Stimulated activated CD8-positive, alpha-beta memory T cell treated with anti-CD3 and anti-CD28 coated beads, Interleukin-2, amount 100 ng/mL, for 48 hours (primary cell): ENCODE results near the gene SNX32.
"Not testable (repeated sequence)": the region's sequence is repeated elsewhere in the genome, so short reads cannot be mapped to it uniquely, and the experiment has no call there.

Source experiments
- DNase-seq, 2 donors: peaks; one replicate each; pipeline ENCODE4 v3.0.0-alpha.2; 2020; ENCODE audit warnings: low read depth in 2 of 2

The SNX32 gene

DNA sequence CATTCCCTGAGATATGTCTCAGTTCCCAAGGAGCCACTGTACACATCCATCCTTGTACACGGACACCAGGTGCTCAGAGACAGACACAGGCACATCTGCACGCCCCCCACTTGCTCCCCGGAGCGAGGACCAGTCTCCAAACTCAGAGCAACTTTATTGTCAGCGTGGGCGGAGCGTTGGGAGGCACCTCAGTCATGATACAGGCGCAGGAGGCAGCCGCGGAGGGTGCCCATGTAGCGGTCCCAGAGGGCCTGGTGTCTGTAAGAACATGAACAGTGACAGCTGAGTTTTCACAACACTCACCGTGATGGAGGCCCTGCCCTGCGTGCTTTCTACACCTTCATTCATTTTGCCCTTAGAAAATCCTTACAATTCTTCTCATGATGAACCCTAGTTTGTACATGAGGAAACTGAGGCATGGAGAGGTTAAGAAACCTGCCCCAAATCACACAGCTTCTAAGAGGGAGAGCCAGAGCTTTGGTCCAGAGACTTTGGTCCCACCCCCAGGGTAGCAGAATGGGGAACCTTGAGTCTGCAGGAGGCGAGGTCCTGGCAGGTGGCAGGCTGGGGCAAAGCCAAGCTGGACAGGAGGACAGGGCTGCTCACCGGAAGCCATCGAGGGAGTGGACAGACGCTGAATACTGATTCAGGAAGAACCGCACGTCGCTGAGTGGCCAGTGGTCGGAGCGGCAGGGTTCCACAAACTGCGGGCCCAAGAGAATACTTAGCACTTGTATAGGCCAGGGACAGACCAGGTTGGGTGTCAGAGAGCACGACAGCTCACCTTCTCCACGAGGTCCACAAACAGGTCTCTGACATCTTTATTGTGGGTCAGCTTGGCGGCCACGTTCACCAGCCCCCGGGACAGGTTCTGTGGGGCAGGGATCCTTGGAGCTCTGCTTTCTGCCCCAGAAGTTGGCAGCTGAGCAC is 50.3 kb downstream of the SNX32 start:
- DNase-seq, result no peak

DNA sequence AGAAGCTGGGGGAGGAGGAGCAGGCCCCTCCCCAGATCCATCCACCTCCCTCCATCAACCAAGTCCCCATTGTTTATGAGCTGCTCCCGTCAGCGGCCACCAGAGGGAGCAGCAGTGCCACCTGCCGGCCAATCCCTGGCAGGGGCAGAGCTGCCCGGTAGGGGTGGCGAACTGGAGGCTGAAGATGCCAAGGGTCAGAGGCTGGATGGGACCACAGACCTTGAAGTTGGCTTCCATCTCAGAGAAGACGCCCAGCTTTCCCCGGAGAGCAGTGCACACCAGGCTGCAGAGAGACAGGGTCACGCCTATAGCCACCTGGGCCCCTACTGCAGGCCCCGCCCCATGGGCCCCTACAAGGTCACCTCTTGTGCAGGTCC is 50.9 kb downstream of the SNX32 start:
- peak; percentile 71 to 73 for DNase-seq

DNA sequence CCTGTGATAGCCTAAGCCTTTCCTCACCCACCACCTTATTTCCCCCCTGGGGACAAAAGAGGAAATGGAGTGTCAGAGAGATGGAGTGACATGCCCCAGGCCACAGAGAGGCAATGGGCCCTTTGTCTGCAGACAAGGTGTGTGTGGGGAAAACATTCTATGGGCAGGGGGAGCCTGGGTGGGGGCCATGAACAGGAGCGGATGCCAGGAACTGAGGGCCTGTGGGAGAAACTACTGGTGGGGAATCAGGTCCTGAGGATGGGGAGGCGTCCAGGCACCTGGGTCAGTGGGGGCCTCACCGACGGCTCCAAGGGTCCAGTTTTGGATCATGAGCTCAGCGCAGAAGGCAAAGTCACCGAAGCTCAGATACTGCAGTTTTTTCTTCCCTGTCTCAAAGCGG is 51.5 kb downstream of the SNX32 start:
- DNase-seq, result no peak

DNA sequence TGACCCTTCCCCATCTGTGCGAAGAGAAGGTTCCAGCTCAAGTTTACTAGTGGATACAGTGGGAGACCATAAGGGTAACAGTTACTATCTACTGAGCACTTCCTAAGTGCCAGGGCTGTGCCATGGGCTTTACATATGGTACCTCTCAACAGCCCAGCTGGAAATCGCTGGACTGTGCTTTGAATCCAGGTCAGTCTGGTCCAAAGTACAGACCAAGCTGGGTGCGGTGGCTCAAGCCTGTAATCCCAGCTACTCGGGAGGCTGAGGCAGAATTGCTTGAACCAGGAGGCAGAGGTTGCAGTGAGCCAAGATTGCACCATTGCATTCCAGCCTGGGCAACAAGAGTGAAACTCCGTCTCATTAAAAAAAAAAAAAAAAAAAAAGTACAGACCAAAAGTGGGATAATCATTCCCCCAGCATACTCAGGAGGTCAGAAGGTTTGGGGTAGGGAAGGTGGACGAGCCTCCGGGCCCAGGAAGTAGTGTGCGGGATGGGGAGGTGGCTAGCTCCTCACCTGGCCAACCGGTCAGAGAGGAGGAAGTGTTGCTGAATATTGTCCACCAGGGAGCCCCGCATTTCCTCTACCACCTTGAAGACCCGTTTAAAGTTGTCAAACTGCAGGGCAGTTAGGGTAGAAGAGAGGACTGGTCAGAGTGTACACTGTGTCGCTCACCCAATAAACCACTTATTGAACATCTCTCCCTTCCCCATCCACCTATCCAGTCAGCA is 52.2 kb downstream of the SNX32 start:
- DNase-seq, result no peak

DNA sequence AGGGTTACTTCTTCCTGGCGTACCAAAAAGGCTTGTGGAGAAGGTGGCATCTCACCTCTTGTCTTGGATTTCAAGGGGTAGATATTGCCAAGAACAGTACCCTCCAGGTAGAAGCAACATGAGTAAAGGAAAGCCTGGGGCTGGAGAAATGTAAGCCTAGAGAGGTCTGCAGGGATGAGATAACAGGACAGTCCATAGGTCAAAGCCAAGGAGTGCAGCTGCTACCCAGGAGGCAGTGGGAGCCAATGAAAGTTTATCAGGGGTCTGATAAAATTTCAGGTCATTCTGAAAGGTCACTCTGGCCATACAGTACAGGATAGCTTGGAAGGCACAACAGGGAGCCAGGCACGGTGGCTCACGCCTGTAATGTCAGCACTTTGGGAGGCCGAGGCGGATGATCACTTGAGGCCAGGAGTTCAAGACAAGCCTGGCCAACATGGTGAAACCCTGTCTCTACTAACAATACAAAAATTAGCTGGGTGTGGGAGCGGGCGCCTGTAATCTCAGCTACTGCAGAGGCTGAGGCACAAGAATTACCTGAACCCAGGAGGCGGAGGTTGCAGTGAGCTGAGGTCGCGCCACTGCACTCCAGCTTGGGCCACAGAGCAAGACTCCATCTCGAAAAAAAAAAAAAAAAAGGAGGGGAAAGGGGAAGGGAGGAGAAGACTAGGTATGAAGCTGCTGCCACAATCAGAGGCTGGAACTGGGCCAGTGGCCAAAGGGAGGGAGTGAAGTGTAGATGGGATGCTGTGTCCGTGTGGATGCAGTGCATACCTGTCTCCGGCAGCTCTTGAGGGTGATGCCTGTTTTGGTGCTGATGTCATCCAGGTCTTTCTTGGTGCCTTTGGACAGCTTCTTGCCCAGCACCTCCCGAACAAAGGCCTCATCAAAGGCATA is 53.3 kb downstream of the SNX32 start:
- DNase-seq, result no peak

DNA sequence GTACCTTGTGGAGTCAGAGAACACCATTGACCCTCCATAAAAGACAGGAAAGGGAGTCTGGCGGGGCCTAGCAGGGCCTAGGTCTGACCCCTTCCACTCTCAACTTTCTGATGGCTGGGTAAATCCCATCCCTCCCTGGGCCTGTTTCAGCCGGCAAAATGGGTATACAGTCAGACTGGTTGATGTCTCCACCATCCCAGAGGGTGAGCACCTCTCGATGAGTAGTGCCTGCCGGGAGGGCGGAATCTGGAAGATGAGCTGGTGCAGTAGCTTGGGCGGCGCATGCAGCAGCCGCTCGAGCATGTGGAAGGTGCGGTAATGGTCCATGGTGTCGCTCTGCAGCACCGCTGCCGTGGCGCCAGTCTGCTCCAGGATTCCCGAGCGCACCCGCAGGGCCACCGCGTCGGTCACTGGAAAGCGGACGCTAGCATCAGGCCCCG is 54.0 kb downstream of the SNX32 start:
- DNase-seq, result no peak

DNA sequence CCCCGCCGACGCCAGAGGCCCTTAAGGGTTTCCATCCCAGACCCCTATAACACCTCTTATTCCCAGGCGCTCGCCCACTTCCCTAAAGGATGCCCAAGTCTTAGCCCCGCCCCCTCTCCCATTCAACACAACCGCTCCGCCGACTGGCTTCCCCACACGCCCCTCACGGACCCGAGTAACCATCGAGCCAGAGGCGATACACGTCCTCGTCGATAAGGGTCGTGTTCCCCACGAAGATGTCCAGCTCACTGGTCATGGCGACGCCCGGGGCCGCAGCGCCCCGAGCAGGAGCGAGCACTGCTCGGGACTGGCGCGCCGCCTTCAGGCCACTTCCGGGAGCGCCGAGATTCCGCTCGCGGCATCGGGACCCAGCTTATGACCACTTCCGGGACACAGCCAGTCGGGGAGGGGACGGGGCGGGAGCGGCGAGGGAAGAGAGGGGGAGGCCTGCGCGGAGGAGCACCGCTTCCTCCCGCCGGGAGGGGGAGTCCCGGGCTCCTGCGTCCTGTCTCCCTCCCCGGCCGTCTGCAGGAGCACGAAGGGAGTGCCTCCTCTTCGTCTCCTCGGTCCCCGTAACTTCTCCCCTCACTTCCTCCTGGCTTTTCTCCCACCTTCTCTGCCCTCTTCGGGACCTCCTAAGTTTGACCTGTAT is 54.5 kb downstream of the SNX32 start, which contains the start of gene FIBP:
Gene FIBP (minus strand): TSS at position 309 of the 652 bp plus-strand sequence. CDS start 53 bp downstream, at position 256.
- DNase-seq, result peak; percentile 95 to 97

DNA sequence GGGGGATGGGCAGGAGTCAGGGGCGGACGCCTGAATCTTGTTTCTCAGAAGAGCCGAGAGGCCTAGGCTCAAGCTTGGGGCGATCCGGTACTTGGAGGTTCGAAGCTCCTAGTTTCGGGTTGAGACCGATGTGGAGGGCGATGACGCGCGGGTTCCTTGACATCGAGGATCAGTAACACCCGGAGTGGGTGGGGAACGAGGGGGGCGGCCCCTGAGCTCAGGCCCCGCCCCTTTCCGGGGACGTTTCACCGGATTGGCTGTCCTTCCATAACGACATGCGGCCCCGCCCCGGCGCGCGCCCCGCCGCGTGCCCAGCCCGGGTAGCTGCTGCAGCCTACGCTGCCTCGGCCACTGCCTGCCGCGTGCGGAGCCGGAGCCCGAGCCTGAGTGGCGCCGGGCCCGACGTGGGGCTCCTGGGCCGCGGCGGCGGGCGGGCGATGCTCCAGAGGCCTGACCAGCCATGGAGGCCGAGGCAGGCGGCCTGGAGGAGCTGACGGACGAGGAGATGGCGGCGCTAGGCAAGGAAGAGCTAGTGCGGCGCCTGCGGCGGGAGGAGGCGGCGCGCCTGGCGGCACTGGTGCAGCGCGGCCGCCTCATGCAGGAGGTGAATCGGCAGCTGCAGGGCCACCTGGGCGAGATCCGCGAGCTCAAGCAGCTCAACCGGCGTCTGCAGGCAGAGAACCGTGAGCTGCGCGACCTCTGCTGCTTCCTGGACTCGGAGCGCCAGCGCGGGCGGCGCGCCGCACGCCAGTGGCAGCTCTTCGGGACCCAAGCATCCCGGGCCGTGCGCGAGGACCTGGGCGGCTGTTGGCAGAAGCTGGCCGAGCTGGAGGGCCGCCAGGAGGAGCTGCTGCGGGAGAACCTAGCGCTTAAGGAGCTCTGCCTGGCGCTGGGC is 56.8 kb downstream of the SNX32 start, which contains the start of gene CCDC85B:
Gene CCDC85B (plus strand): TSS at position 350 of the 895 bp plus-strand sequence. CDS start 111 bp downstream, at position 461.
- DNase-seq, result peak; percentile 99

DNA sequence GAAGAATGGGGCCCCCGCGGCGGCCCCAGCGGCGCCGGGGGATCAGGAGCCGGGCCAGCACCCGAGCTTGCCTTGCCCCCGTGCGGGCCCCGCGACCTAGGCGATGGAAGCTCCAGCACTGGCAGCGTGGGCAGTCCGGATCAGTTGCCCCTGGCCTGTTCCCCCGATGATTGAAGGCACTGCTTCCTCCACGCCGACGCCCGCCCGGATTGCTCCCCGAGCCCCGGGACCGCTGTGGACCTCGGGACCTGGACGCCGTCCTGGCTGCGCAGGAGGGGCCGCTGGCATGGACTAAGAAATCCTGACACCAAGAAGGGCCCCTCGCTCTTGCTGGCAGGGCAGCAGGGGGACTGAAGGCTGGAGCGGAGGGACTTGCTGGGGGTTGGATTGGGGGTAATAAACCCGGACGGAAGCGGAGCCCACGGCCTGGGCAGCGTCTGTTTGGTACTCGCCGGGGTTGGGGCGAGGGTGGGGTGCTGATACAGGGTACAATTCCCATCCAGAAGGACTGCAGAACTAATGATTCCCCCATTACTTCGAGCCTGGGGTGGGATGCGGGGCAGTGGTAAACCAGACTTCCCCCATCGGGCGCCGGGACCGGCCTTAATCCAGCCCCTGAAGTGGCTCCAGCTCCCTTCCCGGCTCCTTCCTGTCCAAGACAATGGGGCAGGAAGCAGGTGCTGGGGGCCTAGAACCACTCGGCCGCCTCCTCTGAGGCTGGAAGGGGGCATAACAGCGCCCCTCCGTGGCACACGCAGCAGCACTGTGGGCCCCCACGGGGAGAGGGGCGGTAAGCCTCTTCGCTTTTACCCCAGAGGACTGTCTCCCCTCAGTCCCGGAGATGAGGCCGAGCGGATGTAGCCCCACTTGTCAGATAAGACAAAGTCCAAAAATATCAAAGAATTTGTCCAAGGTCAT is 57.7 kb downstream of the SNX32 start:
- no peak for DNase-seq

DNA sequence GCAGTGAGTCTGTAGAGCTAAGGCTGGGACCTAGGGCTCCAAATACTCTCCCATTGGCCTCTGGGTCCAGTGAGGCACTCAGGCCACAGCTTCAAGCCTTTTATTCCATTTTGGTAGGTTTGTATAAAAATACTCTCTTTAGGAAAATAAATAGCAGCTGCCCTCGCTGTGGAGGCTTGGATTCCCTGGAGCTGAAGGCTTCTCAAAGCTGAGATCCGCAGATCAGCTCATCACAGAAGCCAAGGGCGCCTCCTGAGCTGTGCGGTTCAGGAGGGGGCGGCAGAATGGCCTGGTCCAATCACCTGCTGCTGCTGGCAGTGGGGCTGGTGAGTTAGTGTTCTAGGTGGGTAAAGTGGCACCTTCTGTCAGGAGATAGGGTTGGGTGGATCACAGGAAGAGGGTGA is 58.4 kb downstream of the SNX32 start:
- DNase-seq, result not testable (repeated sequence)

DNA sequence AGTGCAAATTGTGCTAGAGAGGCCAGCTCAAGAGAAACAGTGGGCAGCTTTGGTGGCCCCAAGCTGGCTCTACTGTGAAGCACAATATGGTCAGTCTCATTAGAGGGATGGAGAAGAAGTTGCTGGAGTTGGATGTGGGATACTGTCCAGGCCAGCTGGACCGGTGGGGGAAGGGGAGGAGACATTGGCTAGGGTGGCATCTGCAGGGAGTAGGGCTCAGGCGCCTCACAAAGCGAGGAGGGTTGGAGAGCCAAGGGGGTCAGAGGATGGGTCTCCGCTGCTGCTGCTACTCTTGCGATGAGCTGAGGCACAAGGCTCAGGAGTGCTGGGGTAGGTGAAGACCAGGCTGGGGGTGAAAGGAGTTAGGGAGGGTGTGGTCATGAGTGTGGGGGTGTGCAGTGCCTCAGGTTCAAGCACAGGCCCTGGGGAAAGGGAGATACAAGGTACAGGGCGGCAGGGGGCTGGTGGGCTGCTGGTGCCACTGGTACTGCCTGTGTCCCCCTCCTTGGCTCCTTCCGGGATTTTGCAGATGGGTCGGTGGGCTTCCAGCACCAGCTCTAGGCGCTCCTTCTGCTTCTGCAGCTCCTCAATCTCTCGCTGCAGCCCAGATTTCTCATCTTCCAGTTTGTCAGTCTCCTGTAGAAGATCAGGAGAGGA is 59.0 kb downstream of the SNX32 start:
- no peak for DNase-seq

DNA sequence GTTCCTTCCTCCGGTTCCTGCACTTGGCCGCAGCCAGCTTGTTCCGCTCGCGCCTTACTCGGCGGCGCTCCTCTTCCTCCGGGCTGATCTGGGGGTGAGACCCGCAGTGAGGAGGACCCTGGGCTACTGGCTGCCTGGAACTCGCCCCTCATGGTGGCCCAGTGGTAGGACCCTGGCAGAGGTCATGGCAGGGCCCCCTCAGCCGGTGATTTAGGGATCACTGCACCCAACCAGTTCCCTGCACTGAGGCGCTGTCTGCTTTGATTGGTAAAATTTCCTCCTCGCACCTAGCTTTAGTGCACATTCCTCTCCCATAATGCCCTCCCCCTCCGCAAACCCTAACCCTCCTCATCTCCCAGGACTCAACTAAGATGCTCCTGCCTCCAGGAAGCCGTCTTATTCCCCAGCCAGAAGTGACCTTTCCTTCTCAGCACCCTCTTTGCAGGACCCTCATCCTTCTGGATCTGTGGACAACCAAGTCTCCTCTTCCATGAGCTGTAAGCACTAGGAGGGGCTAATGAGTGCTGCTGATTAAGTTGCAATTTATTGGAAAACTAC is 60.4 kb downstream of the SNX32 start:
- DNase-seq, result no peak

DNA sequence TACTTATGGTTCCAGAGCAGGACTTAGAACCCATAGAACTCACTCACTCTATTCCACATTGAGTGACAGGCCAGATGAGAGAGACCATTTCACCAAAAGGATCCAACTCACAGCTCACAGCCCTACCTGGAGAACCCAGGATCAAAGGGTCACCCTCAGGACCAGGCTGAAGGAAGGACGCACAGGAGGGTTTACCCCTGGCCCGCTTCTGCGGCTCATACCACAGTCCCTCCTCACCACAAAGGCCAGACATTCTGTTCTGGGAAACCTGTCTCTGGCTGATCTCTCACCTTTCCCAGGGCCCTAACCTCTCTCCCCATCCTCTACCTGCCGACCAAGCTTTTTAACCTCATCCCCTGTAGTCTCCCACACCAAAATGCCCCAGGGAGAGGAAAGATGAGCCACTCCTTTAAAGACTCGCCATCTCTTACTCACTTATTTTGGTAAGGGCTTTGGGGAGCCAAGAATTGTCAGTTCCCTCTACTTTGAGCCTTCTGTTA is 61.8 kb downstream of the SNX32 start:
- no peak for DNase-seq

DNA sequence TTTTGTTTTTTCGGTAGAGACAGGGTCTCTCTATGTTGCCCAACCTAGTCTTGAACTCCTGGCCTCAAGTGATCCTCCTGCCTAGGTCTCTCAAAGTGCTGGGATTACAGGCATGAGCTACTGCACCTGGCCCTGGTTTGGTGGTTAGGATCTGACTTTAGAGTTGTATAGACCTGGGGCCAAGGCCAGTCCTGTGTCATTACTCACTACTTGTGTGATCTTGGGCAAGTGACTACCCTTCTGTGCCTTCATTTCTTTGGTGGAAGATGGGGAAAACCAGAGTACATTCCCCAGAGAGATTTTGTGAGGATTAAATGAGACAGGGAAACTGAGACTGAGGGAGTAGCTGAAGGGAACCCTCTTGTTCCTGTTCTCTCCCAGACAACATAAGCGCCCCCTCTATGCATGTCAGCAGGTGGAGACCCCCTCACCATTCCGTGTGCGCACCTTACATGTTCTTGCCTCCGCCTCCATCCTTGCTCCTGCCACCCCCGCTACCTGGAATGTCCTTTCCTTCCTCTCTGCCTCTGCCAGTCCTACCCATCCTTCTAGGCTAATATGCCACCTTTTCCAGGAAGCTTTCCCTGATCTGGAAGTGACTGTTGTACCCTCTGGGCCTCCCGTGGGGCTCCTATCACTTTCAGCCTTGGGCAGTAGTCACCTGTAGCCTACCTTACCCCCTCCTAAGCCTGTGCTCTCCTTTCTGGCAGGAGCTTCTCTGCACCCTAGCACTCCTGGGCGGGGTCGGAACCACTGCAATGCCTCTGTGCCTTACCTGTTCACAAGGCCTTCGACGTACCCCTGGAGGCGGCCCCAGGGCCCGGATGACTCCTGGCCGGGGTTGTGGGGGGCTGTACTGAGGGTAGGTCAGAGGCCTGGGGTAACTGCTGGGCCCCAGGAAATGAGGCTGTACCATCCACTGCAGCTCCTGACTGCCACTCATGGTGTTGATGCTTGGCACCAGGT is 62.6 kb downstream of the SNX32 start:
- no peak for DNase-seq

DNA sequence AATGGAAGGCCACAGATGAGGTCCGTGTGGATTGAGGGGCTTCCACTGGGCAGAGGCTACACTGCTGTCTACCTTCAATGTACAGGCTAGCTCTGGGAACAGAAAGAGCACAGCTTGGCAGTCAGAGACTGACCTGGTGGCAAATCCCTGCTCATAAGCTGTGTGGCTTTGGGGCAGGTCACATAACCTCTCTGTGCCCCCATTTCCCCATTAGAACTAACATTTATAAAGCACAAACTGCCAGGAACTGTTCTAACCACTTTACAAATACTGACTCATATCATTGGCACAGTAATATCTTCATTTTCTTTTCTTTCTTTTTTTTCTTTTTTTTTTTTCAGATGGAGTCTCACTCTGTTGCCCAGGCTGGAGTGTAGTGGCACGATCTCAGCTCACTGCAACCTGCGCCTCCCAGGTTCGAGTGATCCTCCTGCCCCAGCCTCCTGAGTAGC is 63.3 kb downstream of the SNX32 start:
- no peak for DNase-seq

DNA sequence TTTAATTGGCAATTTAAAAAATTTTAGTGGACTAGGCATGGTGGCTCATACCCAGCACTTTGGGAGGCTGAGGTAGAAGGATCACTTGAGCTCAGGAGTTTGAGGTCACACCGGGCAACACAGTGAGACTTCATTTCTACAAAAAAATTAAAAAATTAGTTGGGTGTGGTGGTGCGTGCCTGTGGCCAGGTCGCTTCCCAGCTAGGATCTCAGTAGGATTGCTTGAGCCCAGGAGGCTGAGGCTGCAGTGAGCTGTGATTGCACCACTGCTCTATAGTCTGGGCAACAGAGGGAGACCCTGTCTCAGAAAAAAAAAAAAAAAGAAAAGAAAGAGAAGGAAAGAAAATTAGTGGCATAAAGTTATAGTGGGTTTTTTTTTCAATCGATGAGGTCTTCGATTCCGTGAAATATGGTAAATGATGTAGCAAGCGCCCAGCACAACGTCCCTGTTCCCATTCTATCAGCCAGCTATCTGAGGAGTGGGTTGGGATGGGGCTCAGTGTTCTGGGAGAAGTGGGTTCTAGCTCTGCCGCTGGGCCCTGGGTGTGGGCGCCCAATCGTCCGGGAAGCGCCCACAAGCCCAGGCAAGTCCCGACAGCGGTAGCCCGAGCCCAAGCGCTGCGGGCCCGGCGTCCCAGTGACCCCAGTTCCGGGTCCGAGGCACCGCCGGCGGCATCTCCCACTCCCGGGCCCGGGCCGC is 65.0 kb downstream of the SNX32 start:
- DNase-seq, result no peak
